HepG2 (cell line): Measurements from ENCODE around the gene COL5A1.

ENCODE experiments used
- PCBP1 ChIP-seq: fragments of 200-400 bp; formaldehyde crosslinking; IDR thresholded peaks from 2 replicates; pipeline ENCODE4 v1.6.1; 2017; ENCODE audit warnings: mild to moderate bottlenecking, low read depth, low read length, borderline replicate concordance
- POLR2A ChIP-seq, 2 experiments: IDR thresholded peaks; 2 replicates each; pipeline ENCODE4 v1.6.1; 2011; ENCODE audit warnings: low read depth in 2 of 2, low read length in 2 of 2, mild to moderate bottlenecking in 1 of 2, moderate library complexity in 1 of 2; ENCODE audit not compliant: insufficient read depth in 1 of 2

- TF ChIP-seq POLR2A (IDR thresholded peaks at IDR 0.05; ENCODE audit: insufficient read depth in 1 of 2, low read depth in 2 of 2, low read length in 2 of 2): no peak
- TF ChIP-seq PCBP1: no peak
Observed at GRCh38 chr9:134772331-134772730, 130.7 kb downstream of the COL5A1 start.
